ENCODE results near the gene PGBD5.

The PGBD5 gene

GRCh38 chr1:230345139-230345885 lies 80.8 kb downstream of the PGBD5 start:
- no peak for DNase-seq

GRCh38 chr1:230342699-230343098 lies 83.4 kb downstream of the PGBD5 start:
- DNase-seq = no peak

- DNase-seq = no peak
These were observed 84.1 kb downstream of the PGBD5 start for GRCh38 chr1:230342019-230342418.

GRCh38 chr1:230341162-230341546 lies 85.0 kb downstream of the PGBD5 start:
- no peak for DNase-seq

- DNase-seq = no peak
These were observed 85.5 kb downstream of the PGBD5 start for GRCh38 chr1:230340526-230341161.

- DNase-seq = no peak
These were observed 87.1 kb downstream of the PGBD5 start for GRCh38 chr1:230339033-230339432.

- DNase-seq = no peak
These were observed 88.9 kb downstream of the PGBD5 start for GRCh38 chr1:230337266-230337665.

- no peak for DNase-seq
These were observed 90.1 kb downstream of the PGBD5 start for GRCh38 chr1:230335861-230336522.

GRCh38 chr1:230334447-230334837 lies 91.7 kb downstream of the PGBD5 start:
- DNase-seq = no peak

- DNase-seq = no peak
These were observed 92.3 kb downstream of the PGBD5 start for GRCh38 chr1:230333590-230334446.

GRCh38 chr1:230332575-230333066 lies 93.5 kb downstream of the PGBD5 start:
- no peak for DNase-seq

- DNase-seq = no peak
These were observed 94.1 kb downstream of the PGBD5 start for GRCh38 chr1:230332061-230332460.

- no peak for DNase-seq
These were observed 96.0 kb downstream of the PGBD5 start for GRCh38 chr1:230330157-230330556.

GRCh38 chr1:230328342-230329015 lies 97.7 kb downstream of the PGBD5 start:
- no peak for DNase-seq

- no peak for DNase-seq
These were observed 98.2 kb downstream of the PGBD5 start for GRCh38 chr1:230327892-230328284.

GRCh38 chr1:230326971-230327891 lies 98.9 kb downstream of the PGBD5 start:
- DNase-seq = no peak

- no peak for DNase-seq
These were observed 102.4 kb downstream of the PGBD5 start for GRCh38 chr1:230323686-230324085.

- DNase-seq = no peak
These were observed 103.1 kb downstream of the PGBD5 start for GRCh38 chr1:230322967-230323547.

- DNase-seq = no peak
These were observed 103.7 kb downstream of the PGBD5 start for GRCh38 chr1:230322421-230322756.

GRCh38 chr1:230321741-230322420 lies 104.3 kb downstream of the PGBD5 start:
- DNase-seq = no peak
